ENCODE measurements around the gene CACNB2. TPM values are rescaled to one million over a fixed set of nuclear protein-coding genes. Genes with fewer than 3 reads are reported as not detected.
A peak's percentile ranks its signal among the peaks of the same experiment; 100 is the strongest.

CACNB2 gene
- total RNA-seq, 1 experiment from 2014 or later = not detected

DNA sequence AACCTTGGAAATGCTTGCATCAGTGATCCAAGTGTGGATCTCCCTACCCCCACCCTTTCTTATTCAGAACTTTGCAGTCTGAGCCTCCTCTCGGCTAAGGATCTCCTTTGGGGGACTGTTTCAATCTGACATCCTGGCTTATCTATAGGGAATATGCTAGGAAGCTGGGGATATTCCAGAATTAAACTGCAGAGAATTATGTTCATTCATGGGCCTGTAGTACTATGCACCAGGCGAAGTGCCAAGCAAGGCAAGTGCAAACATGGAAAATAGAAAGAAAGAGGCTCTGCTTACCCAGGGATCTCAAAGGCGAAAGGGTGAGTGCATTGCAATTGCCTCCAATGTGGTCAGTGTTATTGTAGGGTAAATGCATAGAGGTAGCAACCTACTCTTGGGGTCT, 96.5 kb downstream of the CACNB2 start:
- intact Hi-C loops (cut with micrococcal nuclease; ENCODE audit: unreplicated experiment) = no loop called here
- CTCF ChIA-PET = no interaction called here

GRCh38 chr10:18238870-18239485, 98.8 kb downstream of the CACNB2 start:
- no peaks in the 10 kb centered on the region for H3K4me1 ChIP-seq (ENCODE audit: control insufficient read depth, insufficient read depth, low read length)
- no peak overlapping the region for H3K4me3 ChIP-seq (ENCODE audit: low read depth in 2 of 2, low read length in 2 of 2)
- ChIA-PET POLR2A (no interaction called here), CTCF (no interaction called here)
- TF ChIP-seq, protein P1, sequence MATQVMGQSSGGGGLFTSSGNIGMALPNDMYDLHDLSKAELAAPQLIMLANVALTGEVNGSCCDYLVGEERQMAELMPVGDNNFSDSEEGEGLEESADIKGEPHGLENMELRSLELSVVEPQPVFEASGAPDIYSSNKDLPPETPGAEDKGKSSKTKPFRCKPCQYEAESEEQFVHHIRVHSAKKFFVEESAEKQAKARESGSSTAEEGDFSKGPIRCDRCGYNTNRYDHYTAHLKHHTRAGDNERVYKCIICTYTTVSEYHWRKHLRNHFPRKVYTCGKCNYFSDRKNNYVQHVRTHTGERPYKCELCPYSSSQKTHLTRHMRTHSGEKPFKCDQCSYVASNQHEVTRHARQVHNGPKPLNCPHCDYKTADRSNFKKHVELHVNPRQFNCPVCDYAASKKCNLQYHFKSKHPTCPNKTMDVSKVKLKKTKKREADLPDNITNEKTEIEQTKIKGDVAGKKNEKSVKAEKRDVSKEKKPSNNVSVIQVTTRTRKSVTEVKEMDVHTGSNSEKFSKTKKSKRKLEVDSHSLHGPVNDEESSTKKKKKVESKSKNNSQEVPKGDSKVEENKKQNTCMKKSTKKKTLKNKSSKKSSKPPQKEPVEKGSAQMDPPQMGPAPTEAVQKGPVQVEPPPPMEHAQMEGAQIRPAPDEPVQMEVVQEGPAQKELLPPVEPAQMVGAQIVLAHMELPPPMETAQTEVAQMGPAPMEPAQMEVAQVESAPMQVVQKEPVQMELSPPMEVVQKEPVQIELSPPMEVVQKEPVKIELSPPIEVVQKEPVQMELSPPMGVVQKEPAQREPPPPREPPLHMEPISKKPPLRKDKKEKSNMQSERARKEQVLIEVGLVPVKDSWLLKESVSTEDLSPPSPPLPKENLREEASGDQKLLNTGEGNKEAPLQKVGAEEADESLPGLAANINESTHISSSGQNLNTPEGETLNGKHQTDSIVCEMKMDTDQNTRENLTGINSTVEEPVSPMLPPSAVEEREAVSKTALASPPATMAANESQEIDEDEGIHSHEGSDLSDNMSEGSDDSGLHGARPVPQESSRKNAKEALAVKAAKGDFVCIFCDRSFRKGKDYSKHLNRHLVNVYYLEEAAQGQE (IDR thresholded peaks at IDR 0.05; ENCODE audit: insufficient read depth in 1 of 2, low read depth in 2 of 2, low read length in 1 of 2) = no peak
- peak; percentile 57; the same call in 1 of the 2 replicates for TF ChIP-seq CTCF (IDR thresholded peaks at IDR 0.05)
- BruUV-seq (replicated peaks) = no TSS peak
- no peak for DNase-seq (ENCODE audit: low read depth, low spot score)
- intact Hi-C loops (cut with micrococcal nuclease; ENCODE audit: unreplicated experiment) (no loop called here), in situ Hi-C loops (cut with HindIII; ENCODE audit: low pct_unique_long_range_greater_than_20kb, low sequenced_read_pairs) (no loop called here)
- H3K27ac ChIP-seq (ENCODE audit: low read length) = no peak overlapping the region
- H3K9me3 ChIP-seq (ENCODE audit: control insufficient read depth, insufficient read depth, low read depth, low read length) = no peaks in the 10 kb centered on the region
- H3K27me3 ChIP-seq (ENCODE audit: control insufficient read depth, insufficient read depth, low read length) = no peaks in the 10 kb centered on the region
- no peak for ATAC-seq
- no peaks in the 10 kb centered on the region; the same call in 1 of the 2 replicates for H3K36me3 ChIP-seq (ENCODE audit: control insufficient read depth, insufficient read depth, low read length)

More for the DNA sequence above, 96.5 kb downstream of the CACNB2 start:
- no peak overlapping the region for H3K4me3 ChIP-seq (ENCODE audit: low read depth in 2 of 2, low read length in 2 of 2)
- POLR2A ChIA-PET = no interaction called here
- H3K27ac ChIP-seq (ENCODE audit: low read length) = no peak overlapping the region
- ATAC-seq (no peak), DNase-seq (ENCODE audit: low read depth, low spot score) (no peak)
- BruUV-seq (replicated peaks) = no TSS peak
- H3K9me3 ChIP-seq (ENCODE audit: control insufficient read depth, insufficient read depth, low read depth, low read length) = no peaks in the 10 kb centered on the region
- TF ChIP-seq POLR2AphosphoS5 (IDR thresholded peaks at IDR 0.05; ENCODE audit: low read depth, low read length) = no peak
- TF ChIP-seq CTCF (IDR thresholded peaks at IDR 0.05) = no peak
- TF ChIP-seq TCF7L2 (IDR thresholded peaks at IDR 0.05; ENCODE audit: low read depth, low read length) = no peak
- no peak for TF ChIP-seq SIN3A (IDR thresholded peaks at IDR 0.05; ENCODE audit: borderline replicate concordance, insufficient read depth, low read depth, low read length)
- TF ChIP-seq, protein P1 (IDR thresholded peaks at IDR 0.05; ENCODE audit: insufficient read depth in 1 of 2, low read depth in 2 of 2, low read length in 1 of 2) = no peak
- in situ Hi-C loops (cut with HindIII; ENCODE audit: low pct_unique_long_range_greater_than_20kb, low sequenced_read_pairs) = no loop called here
- no peaks in the 10 kb centered on the region for H3K27me3 ChIP-seq (ENCODE audit: control insufficient read depth, insufficient read depth, low read length)
- H3K36me3 ChIP-seq (ENCODE audit: control insufficient read depth, insufficient read depth, low read length) = no peaks in the 10 kb centered on the region; the same call in 1 of the 2 replicates
- H3K4me1 ChIP-seq (ENCODE audit: control insufficient read depth, insufficient read depth, low read length) = no peaks in the 10 kb centered on the region

All from Panc1 (cell line).